Activated naive CD8-positive, alpha-beta T cell (primary cell): ENCODE data around the gene ADGRB2.

Experiments
- H3K27ac Mint-ChIP-seq: one replicate; pipeline ENCODE4 v1.8.0; 2021; ENCODE audit warnings: mixed read lengths
- H3K27me3 Mint-ChIP-seq: one replicate; pipeline ENCODE4 v1.8.0; 2021; ENCODE audit warnings: mixed read lengths
- H3K36me3 Mint-ChIP-seq: one replicate; pipeline ENCODE4 v1.8.0; 2021; ENCODE audit warnings: mixed read lengths
- H3K4me1 Mint-ChIP-seq: one replicate; pipeline ENCODE4 v1.8.0; 2021; ENCODE audit warnings: low read depth, mixed read lengths
- H3K4me3 Mint-ChIP-seq: one replicate; pipeline ENCODE4 v1.8.0; 2021; ENCODE audit warnings: mild to moderate bottlenecking, mixed read lengths
- H3K9me3 Mint-ChIP-seq: one replicate; pipeline ENCODE4 v1.8.0; 2021; ENCODE audit warnings: low read depth, mixed read lengths

The ADGRB2 gene

GRCh38 chr1:31768407-31768907 is 4.3 kb upstream of the ADGRB2 start:
- peaks cover 3% of the 10 kb centered on the region for H3K27me3 Mint-ChIP-seq
- peak overlapping the region; percentile 55 for H3K27ac Mint-ChIP-seq
- no peaks in the 10 kb centered on the region for H3K36me3 Mint-ChIP-seq
- no peak overlapping the region for H3K4me3 Mint-ChIP-seq
- H3K4me1 Mint-ChIP-seq, result peaks cover 39% of the 10 kb centered on the region
- no peaks in the 10 kb centered on the region for H3K9me3 Mint-ChIP-seq

GRCh38 chr1:31767225-31767624 is 3.1 kb upstream of the ADGRB2 start:
- H3K4me1 Mint-ChIP-seq, result peaks cover 34% of the 10 kb centered on the region
- H3K4me3 Mint-ChIP-seq, result no peak overlapping the region
- H3K27me3 Mint-ChIP-seq, result peaks cover 2% of the 10 kb centered on the region
- no peak overlapping the region for H3K27ac Mint-ChIP-seq
- no peaks in the 10 kb centered on the region for H3K9me3 Mint-ChIP-seq
- H3K36me3 Mint-ChIP-seq, result no peaks in the 10 kb centered on the region

- no peak overlapping the region for H3K4me3 Mint-ChIP-seq
- peaks cover 2% of the 10 kb centered on the region for H3K27me3 Mint-ChIP-seq
- H3K9me3 Mint-ChIP-seq, result no peaks in the 10 kb centered on the region
- no peak overlapping the region for H3K27ac Mint-ChIP-seq
- peaks cover 26% of the 10 kb centered on the region for H3K4me1 Mint-ChIP-seq
- no peaks in the 10 kb centered on the region for H3K36me3 Mint-ChIP-seq
These were observed 1.4 kb upstream of the ADGRB2 start for GRCh38 chr1:31765516-31765915.

GRCh38 chr1:31765041-31765467 is 914 bp upstream of the ADGRB2 start:
- H3K9me3 Mint-ChIP-seq, result no peaks in the 10 kb centered on the region
- no peaks in the 10 kb centered on the region for H3K36me3 Mint-ChIP-seq
- H3K27ac Mint-ChIP-seq, result no peak overlapping the region
- peaks cover 2% of the 10 kb centered on the region for H3K27me3 Mint-ChIP-seq
- H3K4me1 Mint-ChIP-seq, result peaks cover 26% of the 10 kb centered on the region
- H3K4me3 Mint-ChIP-seq, result peak overlapping the region; percentile 87

- Mint-ChIP-seq H3K36me3 (no peaks in the 10 kb centered on the region), H3K4me3 (peak overlapping the region; percentile 81), H3K4me1 (peaks cover 21% of the 10 kb centered on the region), H3K9me3 (no peaks in the 10 kb centered on the region), H3K27me3 (peaks cover 2% of the 10 kb centered on the region), H3K27ac (no peak overlapping the region)
These were observed 349 bp downstream of the ADGRB2 start for GRCh38 chr1:31763671-31764311.

GRCh38 chr1:31762726-31763670 is 1.1 kb downstream of the ADGRB2 start:
- peaks cover 19% of the 10 kb centered on the region for H3K4me1 Mint-ChIP-seq
- H3K4me3 Mint-ChIP-seq, result peak overlapping the region; percentile 81
- no peak overlapping the region for H3K27ac Mint-ChIP-seq
- H3K9me3 Mint-ChIP-seq, result no peaks in the 10 kb centered on the region
- H3K36me3 Mint-ChIP-seq, result no peaks in the 10 kb centered on the region
- H3K27me3 Mint-ChIP-seq, result peaks cover 2% of the 10 kb centered on the region

GRCh38 chr1:31762323-31762722 is 1.8 kb downstream of the ADGRB2 start:
- Mint-ChIP-seq H3K27me3 (peaks cover 2% of the 10 kb centered on the region), H3K36me3 (no peaks in the 10 kb centered on the region)

GRCh38 chr1:31761883-31762282 is 2.3 kb downstream of the ADGRB2 start:
- Mint-ChIP-seq H3K27me3 (peaks cover 2% of the 10 kb centered on the region), H3K27ac (no peak overlapping the region), H3K9me3 (no peaks in the 10 kb centered on the region), H3K36me3 (no peaks in the 10 kb centered on the region), H3K4me3 (peak overlapping the region; percentile 54), H3K4me1 (peaks cover 19% of the 10 kb centered on the region)

More at GRCh38 chr1:31762323-31762722, 1.8 kb downstream of the ADGRB2 start:
- Mint-ChIP-seq H3K27ac (no peak overlapping the region), H3K9me3 (no peaks in the 10 kb centered on the region), H3K4me3 (peak overlapping the region; percentile 54), H3K4me1 (peaks cover 19% of the 10 kb centered on the region)

- peaks cover 2% of the 10 kb centered on the region for H3K27me3 Mint-ChIP-seq
- peaks cover 19% of the 10 kb centered on the region for H3K4me1 Mint-ChIP-seq
- peak overlapping the region; percentile 67 for H3K4me3 Mint-ChIP-seq
- no peak overlapping the region for H3K27ac Mint-ChIP-seq
- no peaks in the 10 kb centered on the region for H3K9me3 Mint-ChIP-seq
- H3K36me3 Mint-ChIP-seq, result no peaks in the 10 kb centered on the region
These were observed 3.4 kb downstream of the ADGRB2 start for GRCh38 chr1:31760471-31761470.

- peak overlapping the region; percentile 67 for H3K4me3 Mint-ChIP-seq
- peaks cover 16% of the 10 kb centered on the region for H3K4me1 Mint-ChIP-seq
- H3K27me3 Mint-ChIP-seq, result no peaks in the 10 kb centered on the region
- no peaks in the 10 kb centered on the region for H3K36me3 Mint-ChIP-seq
- no peak overlapping the region for H3K27ac Mint-ChIP-seq
- no peaks in the 10 kb centered on the region for H3K9me3 Mint-ChIP-seq
These were observed 4.7 kb downstream of the ADGRB2 start for GRCh38 chr1:31759298-31760023.

- Mint-ChIP-seq H3K9me3 (no peaks in the 10 kb centered on the region), H3K27ac (no peak overlapping the region), H3K36me3 (no peaks in the 10 kb centered on the region), H3K4me3 (no peak overlapping the region), H3K4me1 (peaks cover 16% of the 10 kb centered on the region), H3K27me3 (no peaks in the 10 kb centered on the region)
These were observed 5.3 kb downstream of the ADGRB2 start for GRCh38 chr1:31758823-31759222.

- H3K27ac Mint-ChIP-seq, result no peak overlapping the region
These were observed 6.2 kb downstream of the ADGRB2 start for GRCh38 chr1:31757989-31758388.

GRCh38 chr1:31757204-31757679 is 6.9 kb downstream of the ADGRB2 start:
- no peaks in the 10 kb centered on the region for H3K36me3 Mint-ChIP-seq
- H3K4me3 Mint-ChIP-seq, result no peak overlapping the region
- H3K27ac Mint-ChIP-seq, result no peak overlapping the region
- H3K9me3 Mint-ChIP-seq, result no peaks in the 10 kb centered on the region
- H3K4me1 Mint-ChIP-seq, result peaks cover 15% of the 10 kb centered on the region
- H3K27me3 Mint-ChIP-seq, result no peaks in the 10 kb centered on the region

More at GRCh38 chr1:31757989-31758388, 6.2 kb downstream of the ADGRB2 start:
- H3K36me3 Mint-ChIP-seq, result no peaks in the 10 kb centered on the region
- H3K4me1 Mint-ChIP-seq, result peaks cover 13% of the 10 kb centered on the region
- H3K9me3 Mint-ChIP-seq, result no peaks in the 10 kb centered on the region
- no peaks in the 10 kb centered on the region for H3K27me3 Mint-ChIP-seq
- H3K4me3 Mint-ChIP-seq, result no peak overlapping the region

- no peaks in the 10 kb centered on the region for H3K36me3 Mint-ChIP-seq
- H3K9me3 Mint-ChIP-seq, result no peaks in the 10 kb centered on the region
- peaks cover 15% of the 10 kb centered on the region for H3K4me1 Mint-ChIP-seq
- no peak overlapping the region for H3K27ac Mint-ChIP-seq
- H3K4me3 Mint-ChIP-seq, result no peak overlapping the region
- no peaks in the 10 kb centered on the region for H3K27me3 Mint-ChIP-seq
These were observed 7.6 kb downstream of the ADGRB2 start for GRCh38 chr1:31756578-31756977.
